GM12878 (cell line): ENCODE data around the gene NEK7. TPM values are rescaled to one million over a fixed set of nuclear protein-coding genes. Genes with fewer than 3 reads are reported as not detected.

Experiments
- ATAC-seq: fragments of 200-7000 bp; cut with Tn5 transposase; 3 replicates; pipeline ENCODE4 v1.9.1; 2020; ENCODE audit warnings: mild to moderate bottlenecking, moderate library complexity
- BruUV-seq: library from RNA; stranded (reverse); fragments of 400-500 nt; replicated peaks from 2 replicates; lab custom pipeline; 2021; lab: Mats Ljungman, UMichigan
- CTCF ChIA-PET: fragments of 300-600 bp; sonication (Branson Sonifier 250); formaldehyde crosslinking; extraction: SDS; loops from one replicate; lab custom pipeline; 2021; ENCODE audit warnings: inconsistent platforms; lab: Yijun Ruan, JAX
- POLR2A ChIA-PET: fragments of 350-600 bp; formaldehyde crosslinking; extraction: SDS; loops from one replicate; lab custom pipeline; 2021; ENCODE audit warnings: inconsistent platforms; lab: Charles Lee
- RAD21 ChIA-PET: fragments of 300-600 bp; sonication (Branson Sonifier 250); formaldehyde crosslinking; loops from one replicate; lab custom pipeline; 2023; ENCODE audit warnings: antibody characterized with exemption; ENCODE audit not compliant: unreplicated experiment; lab: Charles Lee
- SMC1A ChIA-PET: fragments of 300-600 bp; sonication (Branson Sonifier 250); formaldehyde crosslinking; loops from one replicate; lab custom pipeline; 2023; ENCODE audit not compliant: unreplicated experiment, uncharacterized antibody; lab: Charles Lee
- DNase-seq: peaks from one replicate; pipeline ENCODE4 v3.0.0-alpha.2; 2011; ENCODE audit warnings: low read depth, low spot score
- FAIRE-seq: peaks from 3 replicates; lab custom pipeline; 2011; peaks lifted over from hg19 to GRCh38; lab: Jason Lieb, UNC
- H2AFZ ChIP-seq: 2 replicates; pipeline ENCODE4 v1.6.0; 2011; ENCODE audit warnings: low read depth, low read length, control low read depth; ENCODE audit not compliant: control insufficient read depth
- H3K27ac ChIP-seq: 2 replicates; pipeline ENCODE4 v1.5.1; 2011; ENCODE audit warnings: control low read depth; ENCODE audit not compliant: control insufficient read depth, insufficient read depth
- H3K27me3 ChIP-seq, 2 experiments: replicated peaks in 1 of 2; 2 replicates each; pipeline versions ENCODE4 v1.6.0 to v1.6.1; 2011; ENCODE audit warnings: low read length in 1 of 2; ENCODE audit not compliant: control insufficient read depth in 2 of 2, insufficient read depth in 2 of 2
- H3K36me3 ChIP-seq, 2 experiments: 2 replicates each; pipeline ENCODE4 v1.5.1; 2011; ENCODE audit warnings: low read length in 1 of 2; ENCODE audit not compliant: control insufficient read depth in 2 of 2, insufficient read depth in 2 of 2
- H3K4me1 ChIP-seq: 2 replicates; pipeline ENCODE4 v1.6.1; 2011; ENCODE audit warnings: mild to moderate bottlenecking, low read length, moderate library complexity, mixed read lengths; ENCODE audit not compliant: control insufficient read depth, insufficient read depth
- H3K4me2 ChIP-seq: 2 replicates; pipeline ENCODE4 v1.6.0; 2011; ENCODE audit warnings: control low read depth; ENCODE audit not compliant: control insufficient read depth, insufficient read depth
- H3K4me3 ChIP-seq: fragments of 200-600 bp; sonication (generic); 2 replicates; pipeline ENCODE4 v1.5.1; 2016
- H3K79me2 ChIP-seq: 2 replicates; pipeline ENCODE4 v1.6.0; 2011; ENCODE audit warnings: low read length; ENCODE audit not compliant: control insufficient read depth, insufficient read depth
- H3K9ac ChIP-seq: 2 replicates; pipeline ENCODE4 v1.8.0; 2011; ENCODE audit warnings: low read length, control low read depth, mixed read lengths; ENCODE audit not compliant: control insufficient read depth, insufficient read depth
- H3K9me3 ChIP-seq: replicated peaks from 3 replicates; pipeline ENCODE4 v1.5.1; 2011; ENCODE audit warnings: mild to moderate bottlenecking, low read length; ENCODE audit not compliant: control insufficient read depth, insufficient read depth
- H4K20me1 ChIP-seq: 2 replicates; pipeline ENCODE4 v1.6.0; 2011; ENCODE audit not compliant: control insufficient read depth, insufficient read depth
- CBFB ChIP-seq: IDR thresholded peaks from 2 replicates; pipeline ENCODE4 v1.6.1; 2016; ENCODE audit warnings: antibody characterized with exemption, low read depth
- CHD2 ChIP-seq: IDR thresholded peaks from 2 replicates; pipeline ENCODE4 v1.6.1; 2011; ENCODE audit warnings: low read depth, low read length, improper control_type of control experiment, borderline replicate concordance
- E2F8 ChIP-seq: fragments of 450-650 bp; IDR thresholded peaks from 2 replicates; pipeline ENCODE4 v1.6.1; 2018; ENCODE audit warnings: mild to moderate bottlenecking, low read depth, moderate library complexity; ENCODE audit not compliant: partially characterized antibody
- EGR1 ChIP-seq, 2 experiments: IDR thresholded peaks; 1 replicate in 1 of 2; 2 replicates in 1 of 2; pipeline ENCODE4 v1.6.1; 2011 to 2012; ENCODE audit warnings: low read depth in 2 of 2, low read length in 2 of 2, borderline replicate concordance in 1 of 2, mild to moderate bottlenecking in 1 of 2, moderate library complexity in 1 of 2
- ELK1 ChIP-seq: IDR thresholded peaks from 2 replicates; pipeline ENCODE4 v1.6.1; 2012; ENCODE audit warnings: low read depth, low read length, improper control_type of control experiment
- KDM1A ChIP-seq: fragments of 200-600 bp; sonication (generic); IDR thresholded peaks from 2 replicates; pipeline ENCODE4 v1.6.1; 2016; ENCODE audit warnings: borderline replicate concordance
- MEF2A ChIP-seq: IDR thresholded peaks from 2 replicates; pipeline ENCODE4 v1.6.1; 2011; ENCODE audit warnings: low read depth, mild to moderate bottlenecking, low read length, moderate library complexity; ENCODE audit not compliant: insufficient read depth
- MEF2B ChIP-seq: fragments of 450-650 bp; IDR thresholded peaks from 2 replicates; pipeline ENCODE4 v1.6.1; 2018; ENCODE audit warnings: mild to moderate bottlenecking, moderate library complexity; ENCODE audit not compliant: partially characterized antibody, poor library complexity, severe bottlenecking
- PBX3 ChIP-seq: IDR thresholded peaks from 2 replicates; pipeline ENCODE4 v1.6.1; 2011; ENCODE audit warnings: mild to moderate bottlenecking, low read depth, low read length, moderate library complexity; ENCODE audit not compliant: insufficient replicate concordance
- RBBP5 ChIP-seq: fragments of 200-600 bp; sonication (generic); conservative IDR thresholded peaks from 2 replicates; pipeline ENCODE4 v1.6.1; 2016
- RELB ChIP-seq: fragments of 450-650 bp; IDR thresholded peaks from 2 replicates; pipeline ENCODE4 v1.6.1; 2017; ENCODE audit warnings: low read depth, mild to moderate bottlenecking, moderate library complexity
- RUNX3 ChIP-seq: IDR thresholded peaks from 2 replicates; pipeline ENCODE4 v1.6.1; 2012; ENCODE audit warnings: low read length, inconsistent platforms
- ZBED1 ChIP-seq: IDR thresholded peaks from 2 replicates; pipeline ENCODE4 v1.6.1; 2016; ENCODE audit warnings: borderline replicate concordance
- whole genome bisulfite sequencing: methylation state at CpG from one replicate; pipeline ENCODE4 v1.1.6; 2016; ENCODE audit warnings: low lambda C conversion rate; ENCODE audit not compliant: insufficient replicate concordance, insufficient coverage; ENCODE audit errors: missing lambda C conversion rate; 5-methylcytosine and 5-hydroxymethylcytosine counted together
- in situ Hi-C: fragments of 300-500 bp; cut with MboI; formaldehyde crosslinking; loops from 9 replicates; pipeline ENCODE4 v1.14.3; 2018; ENCODE audit warnings: mixed read lengths
- intact Hi-C: fragments of 100-400 bp; cut with micrococcal nuclease; formaldehyde crosslinking; loops from one replicate; pipeline ENCODE4 v1.14.2; 2022; ENCODE audit not compliant: unreplicated experiment
- polyA plus RNA-seq, 11 experiments: library from polyadenylated mRNA; depleted of rRNA in 4 of 11; unstranded in 6 of 11; stranded (reverse) in 5 of 11; fragments of >200 nt; fragmentation: Nextera tagmentation in 4 of 11; fragmentation: Illumina TruSeq in 1 of 11; extraction: Ambion mirVana in 4 of 11; extraction: Trizol in 1 of 11; gene quantifications; 1 replicate in 1 of 11; 2 replicates in 10 of 11; pipeline versions ENCODE4 v1.2.1 to v1.2.3, GENCODE V29; 2011 to 2016; ENCODE audit warnings: inconsistent platforms in 2 of 11, missing spikeins in 2 of 11, low read depth in 1 of 11
- total RNA-seq, 4 experiments: library from RNA; depleted of rRNA in 3 of 4; stranded (reverse); fragments of >200 nt in 3 of 4; fragmentation: Illumina TruSeq in 1 of 4; extraction: Trizol in 1 of 4; gene quantifications; 2 replicates each; pipeline versions ENCODE4 v1.2.1 to v1.2.3, GENCODE V29; 2013 to 2021

Gene NEK7
- total and polyA plus RNA-seq, 10 of the 15 experiments (the other 5 are each of a cell fraction or from before 2014, with no cell fraction given), result 9.4 to 77.7 (median 24.0) TPM

- TF ChIP-seq MEF2B (peak; percentile 49), MEF2A (no peak), RUNX3 (peak; percentile 35; the same call in 1 of the 2 replicates), CHD2 (no peak), RELB (no peak)
Observed at GRCh38 chr1:198199105-198199504, 42.3 kb downstream of the NEK7 start (continued).

- intact Hi-C loops (loop anchor here (1.0 to 10.0 kb wide), 3 partner anchors 12 to 263 kb away; partner anchors contain the start of gene NEK7), in situ Hi-C loops (no loop called here)
- peak overlapping the region; percentile 58 for H3K4me2 ChIP-seq
- WGBS, result 49% methylated on average over 10 of the region's 10 CpGs
- SMC1A ChIA-PET, result interaction anchor here (0.8 to 1.1 kb wide), 4 partner anchors 18 to 46 kb away, joined by 3 to 5 read pairs (median 3); no protein-coding TSS in a partner anchor
- peak overlapping the region; percentile 4; the same call in 1 of the 2 replicates for H3K4me3 ChIP-seq
- RAD21 ChIA-PET, result no interaction called here
- CTCF ChIA-PET, result no interaction called here
- no TSS peak for BruUV-seq
- ATAC-seq (peak; percentile 83), DNase-seq (peak; percentile 37), FAIRE-seq (no peak)
- no peaks in the 10 kb centered on the region for H4K20me1 ChIP-seq
- peaks cover 3% of the 10 kb centered on the region for H3K79me2 ChIP-seq
- no peaks in the 10 kb centered on the region for H3K36me3 ChIP-seq
- H3K27me3 ChIP-seq, result no peaks in the 10 kb centered on the region
- H3K4me1 ChIP-seq, result peaks cover 12% of the 10 kb centered on the region
- peak overlapping the region; percentile 43 for H3K9ac ChIP-seq
- H3K27ac ChIP-seq, result peak overlapping the region; percentile 56
- POLR2A ChIA-PET, result interaction anchor here (0.6 to 1.4 kb wide), 2 partner anchors 44 to 113 kb away, joined by 3 read pairs; no protein-coding TSS in a partner anchor
- H3K9me3 ChIP-seq, result no peaks in the 10 kb centered on the region; the same call in 2 of the 3 replicates
- peak overlapping the region; percentile 13 for H2AFZ ChIP-seq
- TF ChIP-seq ZBED1, result peak; percentile 76; the same call in 1 of the 2 replicates
- TF ChIP-seq RBBP5, result no peak
- no peak for TF ChIP-seq E2F8
- TF ChIP-seq ELK1, result no peak
- TF ChIP-seq CBFB, result no peak
- no peak for TF ChIP-seq PBX3
- TF ChIP-seq KDM1A, result no peak
- no peak for TF ChIP-seq EGR1 (IDR thresholded peaks at IDR 0.05; ENCODE audit: borderline replicate concordance in 1 of 2, low read depth in 2 of 2, low read length in 2 of 2)
Observed at GRCh38 chr1:198201956-198202784, 45.4 kb downstream of the NEK7 start.
